ENCODE measurements around the gene HACD2.

The HACD2 gene, protein sequence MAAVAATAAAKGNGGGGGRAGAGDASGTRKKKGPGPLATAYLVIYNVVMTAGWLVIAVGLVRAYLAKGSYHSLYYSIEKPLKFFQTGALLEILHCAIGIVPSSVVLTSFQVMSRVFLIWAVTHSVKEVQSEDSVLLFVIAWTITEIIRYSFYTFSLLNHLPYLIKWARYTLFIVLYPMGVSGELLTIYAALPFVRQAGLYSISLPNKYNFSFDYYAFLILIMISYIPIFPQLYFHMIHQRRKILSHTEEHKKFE

DNA sequence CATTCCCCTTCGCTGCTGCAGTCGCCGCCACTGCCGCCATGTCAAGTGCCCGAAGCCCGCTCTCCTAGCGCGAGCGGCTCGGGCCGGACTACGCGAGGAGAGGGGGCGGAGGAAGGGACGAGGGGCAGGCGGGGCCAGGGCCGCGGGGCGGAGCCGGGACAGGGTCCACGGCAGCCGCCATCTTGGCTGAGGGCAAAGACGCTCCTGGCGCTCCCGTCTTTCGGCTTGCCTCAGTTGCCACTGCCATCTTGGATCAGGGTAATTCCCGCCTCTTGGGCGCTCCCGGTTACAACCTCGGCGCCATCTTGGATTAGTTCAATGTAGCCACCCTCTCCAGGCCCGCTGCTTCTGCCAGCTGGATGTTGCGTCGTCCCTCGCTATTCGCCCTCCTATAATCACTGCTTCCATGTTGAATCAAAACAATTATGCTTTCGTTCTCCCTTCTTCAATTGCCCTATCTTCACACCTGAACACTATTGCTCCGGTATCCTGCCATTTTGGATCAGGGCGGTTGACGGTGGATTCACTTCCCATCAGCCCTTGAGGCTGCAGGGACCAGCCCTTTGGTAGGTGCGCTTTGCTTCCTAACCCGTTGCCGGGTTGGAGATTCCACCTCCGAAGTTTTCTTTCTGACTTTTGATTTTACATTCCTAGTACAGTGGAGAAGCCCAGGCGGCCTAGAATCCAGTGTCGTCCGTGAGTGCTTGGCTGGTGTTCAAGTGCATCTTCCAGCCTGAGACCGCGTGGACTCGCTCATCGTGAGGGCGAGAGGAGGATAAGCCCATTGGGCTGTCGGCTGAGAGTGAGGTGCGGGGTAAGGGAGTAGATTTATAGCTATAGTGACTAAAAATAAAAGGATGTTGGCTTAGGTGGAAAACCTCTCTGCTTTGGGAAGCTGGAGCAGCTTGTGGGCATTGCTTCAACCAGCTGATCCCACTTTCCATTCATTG is at the start of gene HACD2:
HACD2 (minus strand) TSS at position 66 of the 950 bp plus-strand sequence; CDS start at position 40, 26 bp downstream.
- DNase-seq = peak; percentile 95
- in situ Hi-C loops (cut with HindIII; ENCODE audit: low pct_ligation_motif_present, low pct_unique_long_range_greater_than_20kb, low sequenced_read_pairs) = no loop called here

DNA sequence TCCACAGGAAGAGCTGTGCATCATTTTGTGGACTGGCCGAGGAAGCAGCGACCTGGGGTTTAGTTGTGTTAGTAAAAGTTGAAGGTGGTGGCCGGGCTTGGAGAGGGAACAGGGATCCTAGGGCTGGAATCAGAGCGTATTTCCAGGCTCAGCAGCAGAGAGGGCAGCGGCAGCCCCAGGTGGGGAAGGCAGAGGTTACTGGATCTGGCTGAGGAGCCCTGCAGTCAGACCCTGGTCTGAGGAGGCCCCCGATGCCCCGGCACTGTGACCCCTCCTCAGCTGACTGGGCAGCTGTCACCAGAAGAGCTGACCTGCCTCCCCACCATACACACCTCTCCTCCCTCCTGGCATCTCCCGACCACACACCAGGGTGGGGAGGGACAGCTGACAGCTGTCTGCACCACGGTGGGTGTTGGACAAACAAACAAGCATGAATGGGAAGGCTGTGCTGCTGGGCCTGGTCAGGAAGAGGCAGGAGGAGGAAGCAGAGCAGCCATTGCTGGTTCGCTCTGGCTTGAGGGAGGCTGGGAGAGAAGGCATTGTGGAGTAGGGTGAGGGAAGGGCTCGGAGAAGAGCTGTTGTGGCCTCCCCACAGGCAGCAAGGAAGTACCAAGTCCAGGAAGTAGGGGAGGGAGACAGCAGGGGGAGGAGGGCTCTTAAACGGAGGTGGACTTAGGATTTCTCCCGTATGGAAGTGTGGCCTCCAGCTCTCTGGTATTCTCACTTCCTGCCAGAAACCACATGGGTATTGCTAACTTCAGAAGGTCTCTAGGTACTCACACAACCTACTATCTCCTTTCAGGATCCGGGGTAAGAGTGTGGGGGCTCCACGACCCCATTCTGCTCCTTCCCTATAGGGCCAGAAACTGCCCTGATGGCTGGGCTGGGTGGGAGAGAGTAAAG is 49.5 kb upstream of the HACD2 start:
- no peak for DNase-seq
- in situ Hi-C loops (cut with HindIII; ENCODE audit: low pct_ligation_motif_present, low pct_unique_long_range_greater_than_20kb, low sequenced_read_pairs) = no loop called here

DNA sequence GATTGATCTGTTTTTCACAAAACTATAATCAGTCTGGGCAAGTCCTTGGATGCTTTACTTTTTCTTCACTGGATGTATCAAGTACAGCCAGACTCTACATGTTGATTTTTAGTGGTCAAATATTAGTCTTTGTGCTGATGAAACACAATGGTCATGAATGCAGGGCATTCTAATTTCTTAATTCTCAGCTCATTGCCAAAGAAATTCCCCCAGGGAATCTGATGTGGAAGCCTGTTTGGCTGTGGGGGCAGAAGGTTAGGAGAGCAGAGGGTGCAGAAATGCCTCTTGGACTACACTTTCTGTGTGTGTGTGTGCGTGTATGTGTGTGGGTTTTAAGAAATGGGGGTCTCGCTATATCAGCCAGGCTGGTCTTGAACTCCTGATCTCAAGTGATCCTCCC is 48.7 kb upstream of the HACD2 start:
- DNase-seq = no peak
- in situ Hi-C loops (cut with HindIII; ENCODE audit: low pct_ligation_motif_present, low pct_unique_long_range_greater_than_20kb, low sequenced_read_pairs) = no loop called here

DNA sequence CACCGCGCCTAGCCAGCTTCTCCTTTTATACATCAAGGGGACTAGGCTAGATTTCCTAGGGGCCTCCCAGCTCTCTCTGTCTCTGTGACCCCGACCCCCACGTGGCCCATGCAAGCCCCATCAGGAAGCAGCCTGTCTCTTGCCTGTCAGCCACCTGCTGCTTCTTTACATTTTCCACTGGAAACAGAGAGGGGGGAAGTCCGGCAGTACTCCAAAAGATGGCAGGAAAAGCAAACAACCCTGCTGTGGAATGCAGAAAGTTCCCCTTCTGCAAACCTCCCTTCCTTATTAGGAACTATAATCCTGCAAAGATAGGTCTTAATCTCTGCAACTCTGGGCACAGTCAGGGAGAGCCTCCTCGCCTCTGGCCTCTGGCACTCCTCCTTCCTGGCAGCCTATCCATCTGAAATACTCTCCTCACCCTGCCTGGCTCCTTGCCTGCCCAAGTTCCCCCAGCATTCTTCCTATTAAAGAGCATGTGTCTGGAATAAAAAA is 47.4 kb upstream of the HACD2 start:
- in situ Hi-C loops (cut with HindIII; ENCODE audit: low pct_ligation_motif_present, low pct_unique_long_range_greater_than_20kb, low sequenced_read_pairs) = no loop called here

DNA sequence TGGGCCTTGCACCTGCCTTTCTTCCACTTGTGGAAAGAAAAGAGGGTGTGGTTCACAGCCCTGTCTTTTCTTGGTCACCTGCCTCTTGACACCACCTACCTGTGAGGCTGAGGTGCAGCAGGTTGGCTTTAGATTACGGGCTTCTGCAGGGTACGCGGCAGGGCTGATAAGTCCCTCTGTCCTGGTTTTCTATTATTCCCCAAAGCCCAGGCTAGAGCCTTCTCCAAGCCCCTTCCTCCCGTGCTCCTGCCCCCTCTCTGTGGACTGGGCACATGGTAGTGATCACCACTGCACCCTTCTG is 44.8 kb upstream of the HACD2 start:
- in situ Hi-C loops (cut with HindIII; ENCODE audit: low pct_ligation_motif_present, low pct_unique_long_range_greater_than_20kb, low sequenced_read_pairs) = no loop called here
- no peak for DNase-seq

More for the DNA sequence above, 47.4 kb upstream of the HACD2 start:
- DNase-seq = no peak

DNA sequence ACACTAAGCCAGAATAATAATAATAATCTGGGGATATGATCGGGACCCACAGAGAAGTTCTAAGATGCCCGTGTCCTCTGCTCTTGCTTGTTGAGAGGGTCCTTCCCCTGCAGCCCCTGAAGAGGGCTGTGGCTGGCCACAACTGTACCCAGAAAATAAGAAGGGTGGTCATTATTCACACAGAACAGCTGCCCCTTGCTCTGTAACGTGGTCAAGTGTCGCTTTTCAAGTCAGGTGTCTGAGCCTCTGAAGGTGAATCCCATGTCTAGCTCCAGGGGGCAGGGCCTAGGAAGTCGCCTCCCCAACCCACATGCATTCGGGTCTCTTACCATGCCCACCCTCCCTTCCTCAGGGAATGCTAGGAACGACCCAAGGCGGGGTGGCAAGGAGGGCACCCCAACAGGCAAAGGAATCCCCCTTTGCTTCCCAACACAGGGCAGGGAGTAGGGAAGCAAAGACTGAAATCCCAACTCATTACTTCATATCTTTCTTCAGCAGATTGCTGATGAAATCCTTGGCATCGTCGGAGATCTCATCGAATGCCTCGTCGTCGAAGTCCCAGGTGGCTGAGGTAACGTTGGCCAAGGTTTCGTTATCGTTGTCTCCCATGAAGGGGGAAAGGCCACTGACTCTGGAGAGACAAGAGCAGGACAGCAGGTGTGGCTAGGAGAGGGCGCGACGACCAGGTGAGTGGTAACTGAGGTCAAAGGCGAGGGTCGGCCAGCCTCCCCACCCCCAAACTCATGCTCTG is 44.3 kb upstream of the HACD2 start:
- in situ Hi-C loops (cut with HindIII; ENCODE audit: low pct_ligation_motif_present, low pct_unique_long_range_greater_than_20kb, low sequenced_read_pairs) = no loop called here
- no peak for DNase-seq

DNA sequence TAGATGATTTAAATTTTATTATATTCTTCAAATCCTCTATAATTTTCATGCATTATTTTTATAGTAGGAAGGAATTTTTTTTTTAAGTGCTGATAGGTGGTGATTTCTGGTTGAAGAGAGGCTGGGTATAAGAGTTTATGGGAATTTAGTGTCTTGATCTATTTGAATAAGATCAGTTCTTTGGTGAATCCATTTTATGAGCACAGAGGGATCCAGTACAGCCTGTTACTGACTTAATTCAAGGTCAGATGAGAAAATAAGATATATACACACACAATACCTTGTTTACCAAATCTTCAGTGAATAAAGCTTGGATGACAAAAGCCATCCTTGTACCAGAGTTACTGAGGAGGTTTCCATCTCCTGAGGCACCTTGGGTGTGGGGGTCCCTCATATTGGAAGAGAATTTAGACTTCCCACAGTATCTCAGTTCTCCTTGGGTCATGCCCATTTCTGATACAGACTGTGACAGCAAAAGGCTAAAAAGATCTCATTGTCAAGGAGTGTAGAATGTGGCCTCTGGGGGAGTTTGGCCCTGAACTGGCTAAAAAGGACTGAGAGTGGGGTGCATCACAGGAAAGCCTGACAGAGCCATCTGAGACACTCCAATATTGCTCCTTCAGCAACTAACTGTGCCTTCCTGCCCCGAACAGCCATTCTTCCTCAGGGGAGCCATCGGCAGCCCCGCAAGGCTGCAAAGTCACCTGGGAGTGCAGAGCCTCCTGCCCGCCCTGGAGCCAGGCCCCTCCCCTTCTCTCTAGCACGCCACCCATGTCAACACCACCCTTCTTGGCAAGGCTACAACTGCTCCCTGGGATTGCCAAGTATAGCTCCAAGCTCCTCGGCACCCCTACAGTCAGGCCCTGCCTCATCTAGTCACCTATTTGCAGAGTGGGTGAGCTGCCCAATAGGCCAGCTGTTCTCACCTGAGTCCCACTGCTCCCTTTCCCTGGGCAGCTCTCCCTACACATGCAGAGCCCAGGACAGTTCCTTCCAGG is 43.1 kb upstream of the HACD2 start:
- in situ Hi-C loops (cut with HindIII; ENCODE audit: low pct_ligation_motif_present, low pct_unique_long_range_greater_than_20kb, low sequenced_read_pairs) = no loop called here
- DNase-seq = no peak

DNA sequence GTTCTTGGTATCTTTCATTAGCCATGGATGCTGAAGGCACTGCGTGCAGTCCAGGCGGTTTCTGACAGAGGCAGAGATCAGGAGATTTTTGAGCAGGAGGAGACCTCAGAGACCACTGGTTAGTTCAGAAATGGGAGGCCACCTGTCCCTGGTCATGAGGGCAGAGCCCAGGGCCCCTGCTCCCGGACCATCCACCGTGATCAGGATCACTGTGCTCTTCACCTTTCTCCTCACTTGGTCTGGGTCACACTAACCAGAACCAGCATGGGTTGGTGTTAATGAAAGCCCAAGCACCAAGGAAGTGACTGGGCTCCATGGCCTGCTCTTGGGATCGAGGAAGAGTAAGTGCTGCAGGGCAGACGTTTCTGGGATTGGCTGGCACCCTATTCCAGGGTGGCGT is 42.0 kb upstream of the HACD2 start:
- in situ Hi-C loops (cut with HindIII; ENCODE audit: low pct_ligation_motif_present, low pct_unique_long_range_greater_than_20kb, low sequenced_read_pairs) = no loop called here
- DNase-seq = no peak

DNA sequence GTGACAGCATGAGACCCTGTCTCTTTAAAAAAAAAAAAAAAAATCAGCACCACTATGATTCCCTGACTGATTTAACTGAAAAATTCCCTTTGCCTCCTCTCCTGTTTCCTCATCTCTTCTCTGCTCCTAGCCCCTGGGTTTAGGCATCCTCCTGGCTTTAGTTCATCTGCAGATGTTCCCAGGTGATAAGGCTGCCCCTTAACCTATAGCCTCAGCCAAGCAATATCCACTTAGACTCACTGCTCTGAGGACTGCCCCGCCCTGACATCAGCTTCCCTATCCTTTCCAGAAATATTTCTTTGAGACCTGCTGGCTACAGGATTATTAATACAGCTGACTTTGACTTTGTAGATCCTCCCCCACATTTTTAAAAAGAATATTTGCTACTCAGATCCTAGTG is 39.4 kb upstream of the HACD2 start:
- in situ Hi-C loops (cut with HindIII; ENCODE audit: low pct_ligation_motif_present, low pct_unique_long_range_greater_than_20kb, low sequenced_read_pairs) = no loop called here
- no peak for DNase-seq

DNA sequence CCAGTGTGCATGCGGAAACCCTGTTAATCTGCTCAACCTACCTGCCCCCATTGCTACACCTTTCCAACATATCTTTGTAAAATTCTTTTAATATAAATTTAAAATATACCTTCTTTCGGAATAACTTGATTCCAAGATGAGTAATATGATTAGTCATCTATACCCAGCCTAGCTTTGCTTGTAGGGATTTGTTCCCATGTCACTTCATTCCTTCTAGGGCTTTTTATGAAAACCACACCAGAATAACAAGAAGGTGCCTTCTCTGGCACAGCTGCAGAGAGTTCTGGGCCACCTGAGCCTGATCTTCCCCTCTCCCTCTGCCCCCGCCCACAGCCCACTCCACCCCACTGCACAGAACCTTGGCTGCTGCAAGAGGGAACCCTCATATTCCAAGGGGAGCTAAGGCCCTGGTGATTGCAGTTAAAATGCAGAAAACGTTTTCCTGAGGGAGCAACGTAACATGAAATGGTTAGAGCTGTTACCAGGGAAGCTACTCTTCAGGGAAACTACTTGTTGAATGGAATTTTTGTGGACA is 38.6 kb upstream of the HACD2 start:
- DNase-seq = no peak
- in situ Hi-C loops (cut with HindIII; ENCODE audit: low pct_ligation_motif_present, low pct_unique_long_range_greater_than_20kb, low sequenced_read_pairs) = no loop called here

DNA sequence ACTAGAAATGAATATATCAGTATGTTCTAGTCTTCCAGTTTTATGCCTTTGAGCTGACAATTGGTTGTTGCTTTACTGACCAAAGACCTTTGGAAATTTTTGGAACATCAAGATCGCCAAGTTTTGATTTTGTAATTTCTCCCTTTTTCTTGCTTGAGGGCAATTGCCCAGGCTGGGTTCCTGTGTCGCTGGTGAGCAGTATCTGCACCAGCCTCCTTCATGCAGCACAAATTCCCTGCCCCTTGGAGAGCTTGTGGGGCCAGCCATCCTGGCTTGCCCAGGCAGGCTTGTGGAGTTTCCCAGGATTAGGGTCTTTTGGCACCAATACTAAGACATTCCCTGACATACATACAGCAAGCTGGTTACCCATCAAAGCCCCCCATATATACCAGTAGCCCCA is 37.9 kb upstream of the HACD2 start:
- no peak for DNase-seq
- in situ Hi-C loops (cut with HindIII; ENCODE audit: low pct_ligation_motif_present, low pct_unique_long_range_greater_than_20kb, low sequenced_read_pairs) = no loop called here

DNA sequence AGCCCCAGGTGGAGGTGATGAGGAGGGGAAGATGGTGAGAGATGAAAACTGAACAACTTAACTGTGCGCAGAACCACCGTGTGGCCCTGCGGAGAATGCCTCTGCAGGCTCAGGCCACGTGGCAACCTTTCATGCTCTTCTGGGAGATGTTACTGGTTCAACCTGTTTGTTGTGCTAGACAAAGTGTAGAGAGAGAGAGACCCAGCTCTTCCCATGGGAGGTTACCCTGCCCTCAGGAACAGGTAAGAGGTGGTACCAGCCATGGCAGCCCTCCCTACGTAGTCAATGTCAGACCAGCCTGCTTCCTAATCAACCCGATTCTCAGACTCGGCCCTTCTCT is 37.0 kb upstream of the HACD2 start:
- DNase-seq = no peak
- in situ Hi-C loops (cut with HindIII; ENCODE audit: low pct_ligation_motif_present, low pct_unique_long_range_greater_than_20kb, low sequenced_read_pairs) = no loop called here

DNA sequence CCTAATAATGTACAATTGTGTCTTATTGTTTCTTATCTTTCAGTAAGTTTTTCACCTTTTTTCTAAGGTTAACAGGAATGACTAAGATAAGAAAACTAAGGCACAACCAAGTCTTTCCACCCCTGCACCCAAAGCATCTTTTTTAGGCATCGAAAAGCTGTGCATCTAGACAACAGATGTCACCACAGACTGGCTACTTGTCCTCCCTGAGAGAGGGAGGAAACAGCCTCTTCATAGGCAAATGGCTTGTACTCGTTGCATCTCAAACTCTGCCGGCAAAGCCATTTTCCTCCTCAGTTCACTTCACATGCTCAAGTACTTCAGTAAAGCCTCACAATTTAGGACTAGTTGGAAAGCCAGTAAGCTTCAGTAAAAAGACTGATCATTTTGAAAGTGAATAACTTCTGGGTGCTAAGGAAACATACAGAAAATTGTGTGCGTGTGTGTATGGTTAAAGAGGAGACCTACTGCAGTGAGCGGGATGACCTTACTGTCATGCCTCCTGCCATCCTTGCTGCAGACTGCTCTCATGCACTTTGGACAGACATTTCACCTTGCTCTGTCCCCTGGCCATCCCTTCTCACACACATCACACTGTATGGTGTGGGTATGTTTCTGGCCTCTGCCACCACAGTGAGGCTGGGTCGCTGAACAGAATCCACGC is 36.5 kb upstream of the HACD2 start:
- in situ Hi-C loops (cut with HindIII; ENCODE audit: low pct_ligation_motif_present, low pct_unique_long_range_greater_than_20kb, low sequenced_read_pairs) = no loop called here
- DNase-seq = no peak

DNA sequence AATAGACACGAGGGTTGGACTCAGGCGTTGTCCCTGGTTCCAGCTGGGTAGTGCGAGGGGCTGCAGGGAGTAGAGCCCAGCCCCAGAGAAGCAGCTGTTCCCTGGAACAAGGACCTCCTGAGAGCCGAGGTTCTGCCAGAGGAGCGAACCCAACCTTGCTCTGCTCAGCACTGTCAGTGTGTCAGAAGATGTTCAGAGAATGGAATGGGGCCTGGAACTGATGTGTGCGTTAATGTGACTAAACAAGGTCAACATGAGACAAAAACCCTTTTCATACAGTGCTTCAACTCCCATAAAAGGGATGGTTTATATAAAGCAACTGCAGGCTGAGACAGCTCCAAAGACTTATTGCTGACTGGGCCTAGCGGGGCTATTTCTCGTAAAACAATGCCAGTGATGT is 35.5 kb upstream of the HACD2 start:
- in situ Hi-C loops (cut with HindIII; ENCODE audit: low pct_ligation_motif_present, low pct_unique_long_range_greater_than_20kb, low sequenced_read_pairs) = no loop called here
- no peak for DNase-seq

DNA sequence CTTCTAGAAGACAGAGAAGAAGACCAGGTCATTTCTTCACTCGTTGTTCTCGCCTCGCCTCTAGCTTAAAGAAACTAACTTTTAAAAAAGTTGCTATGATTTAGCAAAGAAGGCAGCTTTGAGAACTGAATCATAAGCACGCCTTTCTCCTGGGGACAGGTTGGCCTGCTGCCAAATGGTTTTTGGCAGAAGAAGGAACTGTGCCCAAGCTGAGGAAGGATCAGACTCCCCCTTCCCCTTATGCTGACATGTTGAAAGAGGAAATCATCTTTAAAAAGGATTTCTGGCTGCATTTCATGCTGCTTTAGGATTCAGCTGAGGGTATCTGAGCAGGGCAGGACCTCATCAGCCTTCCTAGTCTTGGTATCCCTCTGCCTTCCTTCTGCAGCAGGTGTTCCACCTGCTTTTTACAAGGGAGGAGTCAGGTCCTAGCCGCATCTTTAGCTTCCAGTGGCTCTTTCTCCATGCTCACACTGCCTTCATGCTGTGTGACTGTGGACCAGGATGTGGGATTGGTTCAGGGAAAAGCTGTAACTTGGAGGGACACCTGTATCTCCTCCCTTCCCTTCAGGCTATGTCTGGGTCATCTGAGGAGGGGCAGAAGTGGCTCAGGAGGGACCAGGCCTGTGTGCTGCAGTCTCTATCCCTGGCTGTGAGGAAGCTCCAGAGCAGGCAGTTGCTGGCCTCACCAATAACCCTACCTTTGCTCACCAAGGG is 34.1 kb upstream of the HACD2 start:
- in situ Hi-C loops (cut with HindIII; ENCODE audit: low pct_ligation_motif_present, low pct_unique_long_range_greater_than_20kb, low sequenced_read_pairs) = no loop called here
- DNase-seq = no peak

DNA sequence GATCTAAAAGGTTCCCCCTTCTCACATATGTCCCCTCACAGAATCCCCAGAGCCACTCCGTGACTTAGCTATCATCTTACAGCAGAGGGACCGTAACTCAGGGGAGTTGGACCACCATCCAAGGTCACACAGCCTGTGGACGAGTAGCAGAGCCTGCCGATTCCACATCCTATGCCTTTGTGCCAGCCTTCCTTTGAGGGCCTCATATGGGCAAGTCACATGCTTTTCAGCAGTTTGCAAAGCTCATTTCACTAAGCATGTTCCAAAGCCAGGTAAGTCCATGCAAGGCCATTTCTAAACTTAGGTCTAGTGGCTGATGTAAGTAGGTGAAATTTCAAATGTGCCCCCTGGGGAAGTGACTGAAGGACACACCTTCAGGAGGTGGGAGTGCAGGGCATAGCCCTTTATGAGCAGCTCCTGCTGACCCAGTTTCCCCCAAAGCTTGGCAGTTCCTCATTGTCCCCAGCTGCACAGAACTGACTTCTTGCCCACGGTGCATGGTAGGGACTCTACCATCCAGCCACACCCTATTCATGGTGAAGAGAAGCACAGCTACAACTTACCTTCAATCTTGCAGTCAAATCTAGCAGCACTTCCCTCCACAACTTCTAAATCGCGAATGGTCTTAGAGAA is 33.3 kb upstream of the HACD2 start:
- in situ Hi-C loops (cut with HindIII; ENCODE audit: low pct_ligation_motif_present, low pct_unique_long_range_greater_than_20kb, low sequenced_read_pairs) = no loop called here
- no peak for DNase-seq

Data from ACHN (cell line).